Uterus (tissue), 4 donors: ENCODE measurements around the gene EML1. TPM values are rescaled to one million over a fixed set of nuclear protein-coding genes. Genes with fewer than 3 reads are reported as not detected.

ENCODE experiments used
- DNase-seq, 2 donors: peaks; one replicate each; pipeline ENCODE4 v3.0.0-alpha.2; 2019 to 2020
- H3K27ac ChIP-seq, 2 donors: fragments of 200-600 bp; sonication (generic); 1 replicate in 1 of 2; 2 replicates in 1 of 2; pipeline ENCODE4 v1.5.1; 2016 to 2018
- H3K27me3 ChIP-seq, 2 donors: fragments of 200-600 bp; sonication (generic); one replicate each; pipeline ENCODE4 v1.5.1; 2018 to 2019; ENCODE audit warnings: control low read depth in 1 of 2
- H3K36me3 ChIP-seq, 2 donors: fragments of 200-600 bp; sonication (generic); one replicate each; pipeline ENCODE4 v1.5.1; 2019; ENCODE audit warnings: control low read depth in 1 of 2
- H3K4me1 ChIP-seq, 2 donors: fragments of 200-600 bp; sonication (generic); one replicate each; pipeline ENCODE4 v1.5.1; 2018 to 2019; ENCODE audit warnings: control low read depth in 1 of 2
- H3K4me3 ChIP-seq, 2 donors: fragments of 200-600 bp; sonication (generic); 1 replicate in 1 of 2; 2 replicates in 1 of 2; pipeline ENCODE4 v1.5.1; 2018 to 2019; ENCODE audit warnings: mild to moderate bottlenecking in 1 of 2
- H3K9me3 ChIP-seq, 2 donors: fragments of 200-600 bp; sonication (generic); one replicate each; pipeline ENCODE4 v1.5.1; 2019; ENCODE audit warnings: control low read depth in 1 of 2
- CTCF ChIP-seq, 4 experiments: fragments of 200-600 bp in 2 of 4; fragments of 450-650 bp in 2 of 4; sonication (generic) in 2 of 4; IDR thresholded peaks; one replicate each; pipeline ENCODE4 v1.5.1; 2016 to 2019; ENCODE audit warnings: antibody characterized with exemption in 4 of 4, mild to moderate bottlenecking in 2 of 4, moderate library complexity in 1 of 4
- POLR2A ChIP-seq, 2 donors: fragments of 450-650 bp; IDR thresholded peaks; one replicate each; pipeline ENCODE4 v1.6.1; 2016; ENCODE audit warnings: antibody characterized with exemption in 2 of 2, mild to moderate bottlenecking in 1 of 2, moderate library complexity in 1 of 2
- intact Hi-C: fragments of 100-400 bp; cut with DNase I; formaldehyde crosslinking; loops from one replicate; pipeline ENCODE4 v1.15.1; 2023; ENCODE audit warnings: low total_unique reads
- small RNA-seq: library from RNA; depleted of rRNA; stranded (forward); fragments of <200 nt; gene quantifications from one replicate; pipeline ENCODE3, GENCODE V24; 2016
- total RNA-seq, 4 donors: library from RNA; depleted of rRNA in 3 of 4; stranded (reverse); fragments of >200 nt in 3 of 4; gene quantifications; one replicate each; pipeline versions ENCODE4 v1.1.0 to v1.2.4, GENCODE V29; 2014 to 2023
- donor health status: DM: yes; HTN: yes; CAD: no.

The EML1 gene
- total RNA-seq, 4 donors from 2014 or later, result 51.4 to 184 (median 84.4) TPM

GRCh38 chr14:99990268-99991170 is 197.3 kb downstream of the EML1 start:
- H3K4me3 ChIP-seq, result no peak overlapping the region
- DNase-seq, result no peak
- H3K9me3 ChIP-seq, result no peaks in the 10 kb centered on the region
- intact Hi-C loops, result no loop called here
- no peak for TF ChIP-seq POLR2A (IDR thresholded peaks at IDR 0.05)
- no peak for TF ChIP-seq CTCF (IDR thresholded peaks at IDR 0.05)
- H3K4me1 ChIP-seq, result no peaks in the 10 kb centered on the region
- H3K27me3 ChIP-seq, result no peaks in the 10 kb centered on the region
- H3K36me3 ChIP-seq, result no peaks in the 10 kb centered on the region
- no peak overlapping the region for H3K27ac ChIP-seq

GRCh38 chr14:99991331-99991730 is 198.1 kb downstream of the EML1 start:
- intact Hi-C loops, result no loop called here
- no peak for TF ChIP-seq CTCF (IDR thresholded peaks at IDR 0.05)
- TF ChIP-seq POLR2A (IDR thresholded peaks at IDR 0.05), result no peak
- no peaks in the 10 kb centered on the region for H3K36me3 ChIP-seq
- no peaks in the 10 kb centered on the region for H3K27me3 ChIP-seq
- H3K4me3 ChIP-seq, result no peak overlapping the region
- no peaks in the 10 kb centered on the region for H3K4me1 ChIP-seq
- DNase-seq, result no peak
- H3K9me3 ChIP-seq, result no peaks in the 10 kb centered on the region
- no peak overlapping the region for H3K27ac ChIP-seq

Small RNAs within 50 kb of the gene (small RNA-seq; reads per million reads assigned to genes)
- gene RNU1-47P, result not detected

Other genes starting within 250 kb of the EML1 start
- gene CCDC85C, start 189.2 kb upstream of the EML1 start, total RNA-seq, result 10 to 100 TPM in 2 of 4 donors, 1 to 10 TPM in 1, under 1 TPM in 1; 0.88 to 56.3 (median 13.6) TPM
- 1 to 10 TPM in 3 of 4 donors, under 1 TPM in 1; under 0.01 to 8.2 (median 3.0) TPM for gene HHIPL1, start 148.3 kb upstream of the EML1 start, total RNA-seq
- 1 to 10 TPM in 2 of 4 donors, under 1 TPM in 2; 0.26 to 6.4 (median 1.7) TPM for gene CYP46A1, start 109.1 kb upstream of the EML1 start, total RNA-seq